Activated CD8-positive, alpha-beta memory T cell treated with anti-CD3 and anti-CD28 coated beads, Interleukin-2, amount 10 ng/mL, durations not matched to agents 7 days and 5 days (primary cell): ENCODE results near the gene ZFHX3. TPM values are rescaled to one million over a fixed set of nuclear protein-coding genes. Genes with fewer than 3 reads are reported as not detected.

Experiments used
- ATAC-seq: fragments of 150-1000 bp; cut with Tn5 transposase; one replicate; pipeline ENCODE4 v1.10.0; 2021; ENCODE audit warnings: moderate library complexity
- CTCF ChIA-PET: fragments of 350-600 bp; sonication (Branson Sonifier 250); formaldehyde crosslinking; loops from one replicate; lab custom pipeline; 2021; ENCODE audit warnings: antibody characterized with exemption; lab: Charles Lee
- DNase-seq: peaks from one replicate; pipeline ENCODE4 v3.0.0-alpha.2; 2020
- H3K27ac Mint-ChIP-seq: one replicate; pipeline ENCODE4 v1.8.0; 2021; ENCODE audit warnings: mild to moderate bottlenecking, mixed read lengths
- H3K27me3 Mint-ChIP-seq: one replicate; pipeline ENCODE4 v1.8.0; 2021; ENCODE audit warnings: mixed read lengths
- H3K36me3 Mint-ChIP-seq: one replicate; pipeline ENCODE4 v1.8.0; 2021; ENCODE audit warnings: mild to moderate bottlenecking, mixed read lengths
- H3K4me1 Mint-ChIP-seq: one replicate; pipeline ENCODE4 v1.8.0; 2021; ENCODE audit warnings: mixed read lengths
- H3K4me3 Mint-ChIP-seq: one replicate; pipeline ENCODE4 v1.8.0; 2021; ENCODE audit warnings: mild to moderate bottlenecking, moderate library complexity, mixed read lengths
- H3K9me3 Mint-ChIP-seq: one replicate; pipeline ENCODE4 v1.8.0; 2022; ENCODE audit warnings: low read depth, mixed read lengths
- total RNA-seq, 2 experiments: library from RNA; stranded (reverse); gene quantifications; one replicate each; pipeline ENCODE4 v1.2.3, GENCODE V29; 2021

The ZFHX3 gene
- total RNA-seq, 2 experiments from 2014 or later: 0.32 to 1.9 TPM

DNA sequence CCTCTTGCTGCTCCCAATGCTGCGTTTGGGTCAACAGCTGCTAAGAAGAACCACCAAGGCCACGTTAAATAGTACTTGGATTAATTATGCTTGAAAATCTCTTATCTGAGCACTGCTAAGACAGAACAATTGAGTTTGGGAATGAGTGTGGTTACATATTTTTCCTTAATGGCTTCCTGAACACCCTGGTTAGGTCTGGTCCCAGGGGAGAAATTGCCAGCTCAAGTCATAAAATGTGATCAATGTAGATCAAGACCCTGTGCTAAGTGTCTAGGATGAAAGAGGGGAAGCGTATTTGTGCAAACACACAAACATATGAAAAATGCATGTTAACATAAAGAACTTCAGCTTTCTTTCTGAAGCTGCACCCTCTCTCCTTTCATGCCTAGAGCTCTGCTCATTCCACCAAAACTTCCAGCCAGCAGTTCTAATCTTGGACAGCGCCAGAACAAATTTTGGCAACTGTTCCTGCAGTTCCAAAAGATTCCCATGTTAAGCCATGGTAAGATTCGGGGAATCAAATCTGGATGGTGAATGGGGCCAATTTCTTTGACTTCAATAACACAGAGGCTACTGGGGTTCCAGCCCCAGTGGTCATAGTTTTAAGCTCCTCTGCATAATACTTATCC is 72.0 kb downstream of the ZFHX3 start:
- ATAC-seq (no peak), DNase-seq (no peak)
- no peaks in the 10 kb centered on the region for H3K4me1 Mint-ChIP-seq
- no peaks in the 10 kb centered on the region for H3K36me3 Mint-ChIP-seq
- H3K4me3 Mint-ChIP-seq: no peak overlapping the region
- CTCF ChIA-PET: no interaction called here
- no peak overlapping the region for H3K27ac Mint-ChIP-seq
- no peaks in the 10 kb centered on the region for H3K9me3 Mint-ChIP-seq
- H3K27me3 Mint-ChIP-seq: no peaks in the 10 kb centered on the region

- Mint-ChIP-seq H3K36me3 (no peaks in the 10 kb centered on the region), H3K9me3 (no peaks in the 10 kb centered on the region), H3K27ac (no peak overlapping the region), H3K4me3 (no peak overlapping the region), H3K27me3 (no peaks in the 10 kb centered on the region), H3K4me1 (no peaks in the 10 kb centered on the region)
- CTCF ChIA-PET: no interaction called here
- ATAC-seq: no peak
- no peak for DNase-seq
Observed at GRCh38 chr16:72974142-72974769, 73.7 kb downstream of the ZFHX3 start.

GRCh38 chr16:72972878-72973571 is 74.9 kb downstream of the ZFHX3 start:
- DNase-seq (no peak), ATAC-seq (no peak)
- CTCF ChIA-PET: no interaction called here
- Mint-ChIP-seq H3K27me3 (no peaks in the 10 kb centered on the region), H3K27ac (no peak overlapping the region), H3K9me3 (no peaks in the 10 kb centered on the region), H3K4me3 (no peak overlapping the region), H3K4me1 (no peaks in the 10 kb centered on the region), H3K36me3 (no peaks in the 10 kb centered on the region)

DNA sequence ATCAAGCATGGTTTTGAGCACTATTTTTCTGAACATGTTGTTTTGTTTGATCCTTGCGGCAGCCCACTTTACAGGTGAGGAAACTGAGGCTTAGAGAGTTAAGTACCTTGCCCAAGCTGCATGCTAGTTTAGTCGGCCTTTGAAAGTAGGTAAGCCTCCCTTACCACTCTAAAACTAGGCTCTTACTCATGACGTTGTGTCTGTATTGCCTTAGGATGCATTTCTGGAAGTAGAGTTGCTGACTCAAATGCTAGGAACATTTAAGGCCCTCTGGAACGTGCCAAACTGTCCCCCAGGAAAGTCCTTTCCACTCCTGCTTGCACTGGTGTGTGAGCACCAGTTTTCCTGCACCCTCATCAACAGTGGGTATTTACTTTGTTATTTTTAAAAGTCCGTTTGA is 76.6 kb downstream of the ZFHX3 start:
- CTCF ChIA-PET: no interaction called here
- DNase-seq: no peak
- H3K27ac Mint-ChIP-seq: no peak overlapping the region
- H3K27me3 Mint-ChIP-seq: no peaks in the 10 kb centered on the region
- no peaks in the 10 kb centered on the region for H3K36me3 Mint-ChIP-seq
- no peaks in the 10 kb centered on the region for H3K9me3 Mint-ChIP-seq
- no peak overlapping the region for H3K4me3 Mint-ChIP-seq
- no peaks in the 10 kb centered on the region for H3K4me1 Mint-ChIP-seq
- ATAC-seq: no peak

DNA sequence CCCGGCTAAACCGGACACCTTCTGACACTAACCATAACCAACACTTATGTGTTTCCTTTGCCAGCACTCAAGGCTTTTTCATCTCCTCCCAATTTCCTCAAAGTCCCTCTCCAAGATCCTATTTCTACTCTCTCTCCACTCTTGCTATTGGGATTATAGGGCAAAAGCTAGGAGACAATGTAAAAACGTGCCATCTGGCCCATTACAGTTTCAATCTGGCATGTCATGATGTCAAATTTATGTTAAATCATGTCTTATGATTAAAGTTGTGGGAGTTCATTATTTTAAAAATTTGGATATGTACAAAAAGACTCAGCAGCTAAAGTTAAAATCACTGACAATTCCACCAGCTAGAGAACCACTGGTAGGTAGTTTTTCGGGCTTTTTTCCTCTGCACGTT is 77.3 kb downstream of the ZFHX3 start:
- H3K36me3 Mint-ChIP-seq: no peaks in the 10 kb centered on the region
- H3K27me3 Mint-ChIP-seq: peaks cover 2% of the 10 kb centered on the region
- no peak overlapping the region for H3K4me3 Mint-ChIP-seq
- CTCF ChIA-PET: no interaction called here
- DNase-seq: no peak
- H3K4me1 Mint-ChIP-seq: no peaks in the 10 kb centered on the region
- ATAC-seq: no peak
- no peak overlapping the region for H3K27ac Mint-ChIP-seq
- H3K9me3 Mint-ChIP-seq: no peaks in the 10 kb centered on the region

DNA sequence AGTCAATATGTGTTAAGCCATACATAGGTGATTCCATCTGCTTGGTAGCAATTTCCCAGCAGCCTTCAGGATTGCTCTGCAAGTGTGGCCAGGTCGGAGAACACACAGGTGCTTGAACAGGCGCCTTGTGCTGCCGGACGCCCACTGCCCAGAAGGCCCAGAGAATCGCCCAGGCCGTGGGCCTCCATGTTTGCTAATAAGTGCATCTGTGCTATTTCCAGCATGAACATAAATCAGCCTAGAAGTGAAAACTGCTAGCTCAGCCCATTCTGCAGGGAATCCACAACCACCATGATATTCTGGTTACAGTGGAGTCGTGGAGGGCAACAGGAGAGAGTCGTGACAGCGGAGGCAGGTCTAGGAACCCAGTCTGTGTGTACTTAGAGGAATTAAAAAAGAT is 78.1 kb downstream of the ZFHX3 start:
- no peaks in the 10 kb centered on the region for H3K4me1 Mint-ChIP-seq
- H3K4me3 Mint-ChIP-seq: no peak overlapping the region
- ATAC-seq (no peak), DNase-seq (no peak)
- H3K27ac Mint-ChIP-seq: no peak overlapping the region
- CTCF ChIA-PET: no interaction called here
- H3K9me3 Mint-ChIP-seq: no peaks in the 10 kb centered on the region
- peaks cover 2% of the 10 kb centered on the region for H3K27me3 Mint-ChIP-seq
- H3K36me3 Mint-ChIP-seq: no peaks in the 10 kb centered on the region

DNA sequence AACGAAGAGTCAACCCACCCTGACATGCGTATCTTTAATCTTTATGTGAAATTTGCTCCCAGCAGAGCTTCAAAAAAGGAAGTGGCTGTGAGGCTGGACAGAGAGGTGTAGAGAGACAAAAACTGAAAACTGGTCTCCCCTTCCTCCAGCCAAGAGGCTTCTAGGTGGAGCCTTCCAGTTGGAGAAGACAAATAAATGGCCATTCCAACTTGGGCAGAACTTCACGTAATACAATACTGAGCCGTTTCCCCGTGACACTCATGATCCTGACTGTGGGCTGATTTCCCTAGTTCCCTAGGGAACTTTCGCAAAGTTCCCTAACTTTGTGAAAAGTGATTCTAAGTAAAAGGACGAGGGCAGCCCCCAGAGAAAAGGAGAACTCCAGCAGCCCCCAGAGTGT is 78.8 kb downstream of the ZFHX3 start:
- Mint-ChIP-seq H3K36me3 (no peaks in the 10 kb centered on the region), H3K4me3 (no peak overlapping the region), H3K4me1 (no peaks in the 10 kb centered on the region), H3K9me3 (no peaks in the 10 kb centered on the region), H3K27me3 (peaks cover 2% of the 10 kb centered on the region), H3K27ac (no peak overlapping the region)
- ATAC-seq (no peak), DNase-seq (no peak)
- CTCF ChIA-PET: no interaction called here

- no peak overlapping the region for H3K4me3 Mint-ChIP-seq
- ATAC-seq (no peak), DNase-seq (no peak)
- H3K27ac Mint-ChIP-seq: no peak overlapping the region
- H3K4me1 Mint-ChIP-seq: no peaks in the 10 kb centered on the region
- H3K36me3 Mint-ChIP-seq: no peaks in the 10 kb centered on the region
- CTCF ChIA-PET: no interaction called here
- H3K9me3 Mint-ChIP-seq: no peaks in the 10 kb centered on the region
- H3K27me3 Mint-ChIP-seq: peaks cover 2% of the 10 kb centered on the region
Observed at GRCh38 chr16:72967941-72968340, 80.0 kb downstream of the ZFHX3 start.

GRCh38 chr16:72963533-72964315 is 84.2 kb downstream of the ZFHX3 start:
- DNase-seq (no peak), ATAC-seq (no peak)
- no peaks in the 10 kb centered on the region for H3K4me1 Mint-ChIP-seq
- CTCF ChIA-PET: no interaction called here
- H3K27me3 Mint-ChIP-seq: peaks cover 2% of the 10 kb centered on the region
- no peak overlapping the region for H3K27ac Mint-ChIP-seq
- H3K9me3 Mint-ChIP-seq: no peaks in the 10 kb centered on the region
- H3K4me3 Mint-ChIP-seq: no peak overlapping the region
- no peaks in the 10 kb centered on the region for H3K36me3 Mint-ChIP-seq

- no peak overlapping the region for H3K4me3 Mint-ChIP-seq
- no peaks in the 10 kb centered on the region for H3K36me3 Mint-ChIP-seq
- ATAC-seq (no peak), DNase-seq (no peak)
- CTCF ChIA-PET: interaction anchor here (1.9 kb wide), 1 partner anchor 130 kb away, joined by 5 read pairs; no protein-coding TSS in a partner anchor
- no peaks in the 10 kb centered on the region for H3K9me3 Mint-ChIP-seq
- no peaks in the 10 kb centered on the region for H3K4me1 Mint-ChIP-seq
- H3K27ac Mint-ChIP-seq: no peak overlapping the region
- peaks cover 2% of the 10 kb centered on the region for H3K27me3 Mint-ChIP-seq
Observed at GRCh38 chr16:72962347-72962746, 85.6 kb downstream of the ZFHX3 start.

GRCh38 chr16:72961863-72962262 is 86.1 kb downstream of the ZFHX3 start:
- H3K36me3 Mint-ChIP-seq: no peaks in the 10 kb centered on the region
- peaks cover 2% of the 10 kb centered on the region for H3K27me3 Mint-ChIP-seq
- no peak overlapping the region for H3K4me3 Mint-ChIP-seq
- no peaks in the 10 kb centered on the region for H3K4me1 Mint-ChIP-seq
- no peak for ATAC-seq
- CTCF ChIA-PET: interaction anchor here (1.9 kb wide), 1 partner anchor 129 kb away, joined by 5 read pairs; no protein-coding TSS in a partner anchor
- DNase-seq: no peak
- H3K9me3 Mint-ChIP-seq: no peaks in the 10 kb centered on the region
- no peak overlapping the region for H3K27ac Mint-ChIP-seq

- H3K4me1 Mint-ChIP-seq: no peaks in the 10 kb centered on the region
- H3K9me3 Mint-ChIP-seq: no peaks in the 10 kb centered on the region
- H3K27ac Mint-ChIP-seq: no peak overlapping the region
- H3K27me3 Mint-ChIP-seq: peaks cover 2% of the 10 kb centered on the region
- no peak for ATAC-seq
- CTCF ChIA-PET: interaction anchor here (1.9 kb wide), 1 partner anchor 129 kb away, joined by 5 read pairs; no protein-coding TSS in a partner anchor
- no peak for DNase-seq
- H3K36me3 Mint-ChIP-seq: no peaks in the 10 kb centered on the region
- H3K4me3 Mint-ChIP-seq: no peak overlapping the region
Observed at GRCh38 chr16:72961115-72961832, 86.7 kb downstream of the ZFHX3 start.

GRCh38 chr16:72960101-72960500 is 87.8 kb downstream of the ZFHX3 start:
- DNase-seq (no peak), ATAC-seq (no peak)
- Mint-ChIP-seq H3K4me3 (no peak overlapping the region), H3K27ac (no peak overlapping the region), H3K4me1 (no peaks in the 10 kb centered on the region), H3K27me3 (no peaks in the 10 kb centered on the region), H3K36me3 (no peaks in the 10 kb centered on the region), H3K9me3 (no peaks in the 10 kb centered on the region)
- CTCF ChIA-PET: no interaction called here
